HG03039 (cell line): ENCODE data around the gene SKIC2.
"Not testable (repeated sequence)": the region's sequence is repeated elsewhere in the genome, so short reads cannot be mapped to it uniquely, and the experiment has no call there.

Experiments used
- ATAC-seq: cut with Tn5 transposase; IDR thresholded peaks from one replicate; pipeline ENCODE4 v1.9.1; 2021; ENCODE audit warnings: mild to moderate bottlenecking, moderate library complexity; ENCODE audit not compliant: unreplicated experiment

SKIC2 gene

DNA sequence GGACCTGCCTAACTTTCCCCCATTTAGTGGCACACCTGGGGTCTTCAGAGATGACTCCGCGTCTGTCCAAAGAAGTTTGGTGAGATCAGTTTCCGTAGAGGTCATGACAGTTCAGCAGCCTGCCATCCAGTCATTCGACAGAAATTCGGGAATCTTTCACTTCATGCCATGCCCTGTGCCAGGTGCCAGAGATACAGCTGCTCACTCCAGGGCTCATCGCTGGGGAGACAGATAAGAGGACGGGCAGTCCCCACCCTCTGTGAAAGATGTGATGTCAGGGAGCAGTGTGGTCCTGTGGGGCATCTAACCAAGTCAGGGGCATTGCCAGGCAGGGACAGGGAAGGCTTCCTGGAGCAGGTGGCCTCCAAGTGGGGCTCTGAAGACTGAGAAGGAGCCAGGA, 44.3 kb downstream of the SKIC2 start:
- ATAC-seq: not testable (repeated sequence)

- not testable (repeated sequence) for ATAC-seq
Observed at GRCh38 chr6:32004393-32004792, 45.4 kb downstream of the SKIC2 start.

DNA sequence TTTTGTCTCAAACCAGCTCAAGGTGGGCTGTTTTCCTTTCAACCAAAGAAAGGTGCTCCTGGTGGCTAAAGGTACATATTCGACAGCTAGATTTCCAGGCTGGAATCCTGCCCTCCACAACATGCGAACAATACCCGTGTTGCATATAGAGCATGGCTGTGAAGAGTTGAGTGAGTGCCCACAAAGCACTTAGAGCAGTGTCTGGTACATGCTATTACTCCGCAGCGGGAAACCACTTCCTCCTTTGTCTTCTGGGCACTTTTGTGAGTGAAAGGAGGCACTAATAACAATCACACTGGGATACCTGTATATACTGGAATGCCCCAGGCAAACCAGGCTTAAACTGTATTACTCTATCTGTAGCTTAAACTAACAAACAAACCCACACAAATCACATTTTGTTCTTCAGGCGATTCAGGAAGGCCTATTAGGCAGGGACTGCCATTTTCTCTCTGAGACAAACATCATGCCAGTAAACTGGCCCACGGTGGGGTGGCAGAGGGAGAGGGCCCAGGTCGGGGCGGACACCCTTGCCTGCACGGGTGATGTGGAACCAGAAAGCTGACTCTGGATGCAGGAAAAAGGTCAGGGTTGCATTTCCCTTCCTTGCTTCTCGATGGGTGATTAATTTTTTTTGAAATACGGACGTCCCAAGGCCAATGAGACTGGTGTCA, 46.0 kb downstream of the SKIC2 start:
- ATAC-seq: not testable (repeated sequence)

GRCh38 chr6:32005538-32005880, 46.5 kb downstream of the SKIC2 start:
- not testable (repeated sequence) for ATAC-seq

DNA sequence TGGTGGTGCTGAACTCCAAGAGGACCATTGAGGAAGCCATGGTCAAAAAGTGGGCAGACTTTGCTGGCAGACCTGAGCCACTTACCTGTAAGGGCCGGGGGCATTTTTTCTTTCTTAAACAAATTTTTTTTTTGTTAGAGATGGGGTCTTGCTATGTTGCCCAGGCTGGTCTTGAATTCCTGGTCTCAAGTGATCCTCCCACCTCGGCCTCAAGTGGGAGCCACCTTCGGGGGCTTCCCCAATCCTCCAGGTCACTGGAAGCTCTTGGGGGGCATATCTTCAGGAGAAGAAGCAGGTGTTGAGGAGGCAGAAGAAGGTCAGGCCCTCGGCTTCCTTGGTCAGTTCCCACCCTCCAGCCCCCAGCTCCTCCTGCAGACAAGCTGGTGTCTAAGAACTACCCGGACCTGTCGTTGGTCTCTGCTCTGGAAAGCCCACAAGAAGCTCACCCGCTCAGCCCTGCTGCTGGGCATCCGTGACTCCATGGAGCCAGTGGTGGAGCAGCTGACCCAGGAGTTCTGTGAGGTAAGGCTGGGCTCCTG, 47.1 kb downstream of the SKIC2 start:
- ATAC-seq: not testable (repeated sequence)

- ATAC-seq: not testable (repeated sequence)
Observed at GRCh38 chr6:32007086-32007485, 48.1 kb downstream of the SKIC2 start.

DNA sequence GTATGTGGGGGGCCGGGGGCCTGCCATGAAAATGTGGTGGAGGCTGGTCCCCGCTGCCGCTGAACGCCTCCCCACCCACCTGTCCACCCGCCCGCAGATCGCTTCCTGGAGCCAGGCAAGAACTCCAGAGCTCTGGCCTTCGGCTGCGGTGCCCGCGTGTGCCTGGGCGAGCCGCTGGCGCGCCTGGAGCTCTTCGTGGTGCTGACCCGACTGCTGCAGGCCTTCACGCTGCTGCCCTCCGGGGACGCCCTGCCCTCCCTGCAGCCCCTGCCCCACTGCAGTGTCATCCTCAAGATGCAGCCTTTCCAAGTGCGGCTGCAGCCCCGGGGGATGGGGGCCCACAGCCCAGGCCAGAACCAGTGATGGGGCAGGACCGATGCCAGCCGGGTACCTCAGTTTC, 49.1 kb downstream of the SKIC2 start:
- ATAC-seq: not testable (repeated sequence)

GRCh38 chr6:32008616-32009015, 49.6 kb downstream of the SKIC2 start:
- not testable (repeated sequence) for ATAC-seq

GRCh38 chr6:32009537-32009936, 50.6 kb downstream of the SKIC2 start:
- not testable (repeated sequence) for ATAC-seq

- ATAC-seq: not testable (repeated sequence)
Observed at GRCh38 chr6:32010856-32011530, 52.0 kb downstream of the SKIC2 start.

- not testable (repeated sequence) for ATAC-seq
Observed at GRCh38 chr6:32012941-32013617, 54.1 kb downstream of the SKIC2 start.

DNA sequence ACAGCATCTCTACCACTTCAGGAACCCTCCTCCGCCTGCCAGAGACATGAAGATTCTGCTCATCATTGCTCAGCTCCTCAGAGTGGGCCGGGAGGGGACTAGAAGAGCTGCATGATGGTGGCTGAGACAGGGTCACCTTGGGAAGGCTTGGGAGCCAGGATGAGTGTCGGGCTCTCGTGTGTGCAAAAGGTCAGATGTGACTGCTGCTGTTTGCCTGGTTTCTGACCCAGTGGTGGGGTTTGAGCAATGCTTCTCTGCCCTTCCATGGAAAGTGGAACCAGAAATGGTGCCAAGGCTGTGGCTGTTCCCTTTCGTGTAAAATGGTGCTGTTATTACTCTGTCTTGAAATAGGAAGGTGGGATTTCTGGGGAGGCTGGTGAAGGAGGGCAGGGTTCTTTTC, 54.8 kb downstream of the SKIC2 start:
- not testable (repeated sequence) for ATAC-seq

DNA sequence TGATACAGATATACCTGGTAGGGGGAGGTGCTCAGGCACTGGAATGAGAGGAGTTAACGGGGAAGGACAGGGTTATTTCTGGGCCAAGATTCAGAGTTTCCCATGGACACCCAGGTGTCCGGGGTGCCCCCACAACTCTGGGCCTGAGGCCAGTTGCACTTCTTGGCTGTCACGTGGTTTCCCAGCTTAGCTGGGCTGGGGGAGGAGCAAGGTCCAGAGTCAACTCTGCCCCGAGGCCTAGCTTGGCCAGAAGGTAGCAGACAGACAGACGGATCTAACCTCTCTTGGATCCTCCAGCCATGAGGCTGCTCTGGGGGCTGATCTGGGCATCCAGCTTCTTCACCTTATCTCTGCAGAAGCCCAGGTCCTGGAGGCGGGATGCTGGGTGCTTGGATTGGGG, 55.6 kb downstream of the SKIC2 start, which contains the start of gene C4B:
Gene C4B, plus strand, starts transcription at position 249 of the 400 bp plus-strand sequence. Its CDS starts 51 bp downstream, at position 300.
- ATAC-seq: not testable (repeated sequence)
